HepG2 (cell line): ENCODE data around the gene MNAT1. TPM values are rescaled to one million over a fixed set of nuclear protein-coding genes. Genes with fewer than 3 reads are reported as not detected.

Experiments used
- ARNT ChIP-seq: fragments of 450-650 bp; IDR thresholded peaks from 2 replicates; pipeline ENCODE4 v1.6.1; 2017
- BRCA1 ChIP-seq: sonication (generic); formaldehyde crosslinking; IDR thresholded peaks from 2 replicates; pipeline ENCODE4 v1.4.0; 2020; ENCODE audit warnings: missing genetic modification reagents
- ETV6 ChIP-seq: sonication (generic); formaldehyde crosslinking; conservative IDR thresholded peaks from 2 replicates; pipeline ENCODE4 v1.4.0; 2020; ENCODE audit warnings: missing genetic modification reagents
- FOXO4 ChIP-seq: sonication (generic); formaldehyde crosslinking; conservative IDR thresholded peaks from 2 replicates; pipeline ENCODE4 v1.8.1; 2023; ENCODE audit warnings: missing genetic modification reagents
- KDM5A ChIP-seq: fragments of 200-600 bp; sonication (generic); IDR thresholded peaks from 2 replicates; pipeline ENCODE4 v1.7.0; 2018; ENCODE audit warnings: antibody characterized with exemption, mild to moderate bottlenecking, low read length, borderline replicate concordance
- MAFK ChIP-seq, 2 experiments: IDR thresholded peaks in 1 of 2; conservative IDR thresholded peaks in 1 of 2; 2 replicates each; pipeline ENCODE4 v1.6.1; 2011; ENCODE audit warnings: improper control_type of control experiment in 2 of 2, low read length in 2 of 2
- MAZ ChIP-seq, 2 experiments: sonication (generic) in 1 of 2; formaldehyde crosslinking in 1 of 2; IDR thresholded peaks; 2 replicates each; pipeline versions ENCODE4 v1.5.0 to v1.6.1; 2012 to 2020; ENCODE audit warnings: low read depth in 2 of 2, mild to moderate bottlenecking in 2 of 2, borderline replicate concordance in 1 of 2, improper control_type of control experiment in 1 of 2, low read length in 1 of 2, missing genetic modification reagents in 1 of 2, moderate library complexity in 1 of 2
- PLRG1 ChIP-seq: fragments of 450-650 bp; conservative IDR thresholded peaks from 2 replicates; pipeline ENCODE4 v1.6.1; 2016
- RAD51 ChIP-seq: fragments of 450-650 bp; IDR thresholded peaks from 2 replicates; pipeline ENCODE4 v1.6.1; 2016; ENCODE audit warnings: borderline replicate concordance
- SMAD3 ChIP-seq: sonication (generic); formaldehyde crosslinking; IDR thresholded peaks from 2 replicates; pipeline ENCODE4 v1.4.0; 2020; ENCODE audit warnings: missing genetic modification reagents
- SNAPC2 ChIP-seq: sonication (generic); formaldehyde crosslinking; IDR thresholded peaks from 2 replicates; pipeline ENCODE4 v1.8.1; 2022; ENCODE audit warnings: mild to moderate bottlenecking, missing genetic modification reagents
- ZBTB34 ChIP-seq: sonication (generic); formaldehyde crosslinking; IDR thresholded peaks from 2 replicates; pipeline ENCODE4 v1.8.0; 2022; ENCODE audit warnings: mild to moderate bottlenecking, missing genetic modification reagents
- ZBTB8A ChIP-seq: sonication (generic); formaldehyde crosslinking; IDR thresholded peaks from 2 replicates; pipeline ENCODE4 v1.4.0; 2020; ENCODE audit warnings: mild to moderate bottlenecking, low read depth, missing genetic modification reagents, borderline replicate concordance
- ZIK1 ChIP-seq: sonication (generic); formaldehyde crosslinking; IDR thresholded peaks from 2 replicates; pipeline ENCODE4 v1.5.0; 2020; ENCODE audit warnings: mild to moderate bottlenecking, low read depth, missing genetic modification reagents, borderline replicate concordance
- ZNF256 ChIP-seq: sonication (generic); formaldehyde crosslinking; conservative IDR thresholded peaks from 2 replicates; pipeline ENCODE4 v1.4.0; 2020; ENCODE audit warnings: missing genetic modification reagents
- ZNF264 ChIP-seq: sonication (generic); formaldehyde crosslinking; IDR thresholded peaks from 2 replicates; pipeline ENCODE4 v1.4.0; 2020; ENCODE audit warnings: missing genetic modification reagents
- ZNF431 ChIP-seq: sonication (generic); formaldehyde crosslinking; IDR thresholded peaks from 2 replicates; pipeline ENCODE4 v1.9.0; 2022; ENCODE audit warnings: missing genetic modification reagents, low read depth, mild to moderate bottlenecking, borderline replicate concordance
- ZNF724P ChIP-seq: sonication (generic); formaldehyde crosslinking; IDR thresholded peaks from 2 replicates; pipeline ENCODE4 v1.8.0; 2022; ENCODE audit warnings: missing genetic modification reagents, borderline replicate concordance
- ZSCAN25 ChIP-seq: sonication (generic); formaldehyde crosslinking; IDR thresholded peaks from 2 replicates; pipeline ENCODE4 v1.8.0; 2022; ENCODE audit warnings: mild to moderate bottlenecking, missing genetic modification reagents
- ZSCAN31 ChIP-seq: sonication (generic); formaldehyde crosslinking; IDR thresholded peaks from 2 replicates; pipeline ENCODE4 v1.5.0; 2020; ENCODE audit warnings: low read depth, mild to moderate bottlenecking, missing genetic modification reagents
- polyA plus RNA-seq, 8 experiments: library from polyadenylated mRNA; depleted of rRNA in 3 of 8; stranded (reverse) in 7 of 8; unstranded in 1 of 8; fragments of >200 nt; fragmentation: Illumina TruSeq in 4 of 8; extraction: Trizol in 4 of 8; gene quantifications; 2 replicates each; pipeline versions ENCODE4 v1.2.1 to v1.2.3, GENCODE V29; 2011 to 2016; ENCODE audit warnings: low read depth in 4 of 8, missing spikeins in 1 of 8, mixed read lengths in 1 of 8; ENCODE audit not compliant: insufficient read depth in 1 of 8
- total RNA-seq, 5 experiments: library from RNA; depleted of rRNA; stranded (reverse); fragments of >200 nt; fragmentation: Illumina TruSeq; extraction: Trizol; gene quantifications; 2 replicates each; pipeline ENCODE4 v1.2.3, GENCODE V29; 2016; ENCODE audit warnings: low read depth in 1 of 5

Gene MNAT1
- total and polyA plus RNA-seq, 2 of the 13 experiments (the other 11 are each of a cell fraction or from before 2014, with no cell fraction given) = 49.2 to 94.8 TPM

GRCh38 chr14:60691383-60692113 is 43.0 kb upstream of the MNAT1 start (continued):
- TF ChIP-seq SNAPC2 (CRISPR knock-in tag) = no peak
- no peak for TF ChIP-seq KDM5A
- no peak for TF ChIP-seq ZSCAN25 (CRISPR knock-in tag)
- TF ChIP-seq ZNF264 (CRISPR knock-in tag) = no peak
- TF ChIP-seq BRCA1 = no peak
- TF ChIP-seq ARNT = no peak
- no peak for TF ChIP-seq ZBTB8A
- no peak for TF ChIP-seq SMAD3 (CRISPR knock-in tag)
- no peak for TF ChIP-seq ZNF724P
- TF ChIP-seq MAFK (conservative IDR thresholded peaks at IDR 0.05 in 1 of 2, IDR thresholded peaks at IDR 0.05 in 1 of 2; ENCODE audit: low read length in 2 of 2) = no peak
- TF ChIP-seq MAZ (IDR thresholded peaks at IDR 0.05; ENCODE audit: borderline replicate concordance, low read depth, low read length) = no peak
- no peak for TF ChIP-seq MAZ (CRISPR knock-in tag; IDR thresholded peaks at IDR 0.05; ENCODE audit: low read depth)
- TF ChIP-seq ZIK1 (CRISPR knock-in tag) = no peak
- TF ChIP-seq ZNF256 (CRISPR knock-in tag) = no peak
- TF ChIP-seq ETV6 (CRISPR knock-in tag) = no peak
- TF ChIP-seq ZSCAN31 (CRISPR knock-in tag) = no peak
- TF ChIP-seq PLRG1 = no peak
- no peak for TF ChIP-seq ZNF431 (CRISPR knock-in tag)
- no peak for TF ChIP-seq FOXO4 (CRISPR knock-in tag)
- no peak for TF ChIP-seq ZBTB34 (CRISPR knock-in tag)
- TF ChIP-seq RAD51 = no peak
